HG02610 (cell line): ENCODE measurements around the gene SPINT3.

Experiments used
- ATAC-seq: cut with Tn5 transposase; IDR thresholded peaks from one replicate; pipeline ENCODE4 v1.9.1; 2021; ENCODE audit warnings: mild to moderate bottlenecking, moderate library complexity; ENCODE audit not compliant: unreplicated experiment

Gene SPINT3

GRCh38 chr20:45463709-45464108, 51.7 kb downstream of the SPINT3 start:
- ATAC-seq: no peak

- ATAC-seq: no peak
These were observed 52.5 kb downstream of the SPINT3 start for GRCh38 chr20:45462711-45463509.
